IMR-90 (cell line): ENCODE measurements around the gene TMTC1. TPM values are rescaled to one million over a fixed set of nuclear protein-coding genes. Genes with fewer than 3 reads are reported as not detected.

Experiments used
- ATAC-seq: fragments of 200-7000 bp; cut with Tn5 transposase; 2 replicates; pipeline ENCODE4 v1.9.1; 2020; ENCODE audit warnings: low read depth, mild to moderate bottlenecking, moderate library complexity
- BruUV-seq: library from RNA; stranded (reverse); fragments of 400-500 nt; replicated peaks from 2 replicates; lab custom pipeline; 2021; lab: Mats Ljungman, UMichigan
- CTCF ChIA-PET: fragments of 300-600 bp; formaldehyde crosslinking; extraction: SDS; loops from one replicate; lab custom pipeline; 2021; ENCODE audit warnings: antibody characterized with exemption; lab: Yijun Ruan, JAX
- POLR2A ChIA-PET: fragments of 300-600 bp; sonication (Branson Sonifier 250); formaldehyde crosslinking; loops from one replicate; lab custom pipeline; 2022; ENCODE audit warnings: antibody characterized with exemption; ENCODE audit not compliant: unreplicated experiment; lab: Charles Lee
- DNase-seq: peaks from one replicate; pipeline ENCODE4 v3.0.0; 2013
- H2AFZ ChIP-seq: replicated peaks from 2 replicates; pipeline ENCODE3; 2013; ENCODE audit warnings: low read length, mild to moderate bottlenecking; ENCODE audit not compliant: poor library complexity
- H2AK5ac ChIP-seq: 2 replicates; pipeline ENCODE4 v1.6.1; 2013; ENCODE audit warnings: low read depth, low read length, inconsistent platforms
- H2AK9ac ChIP-seq: replicated peaks from 2 replicates; pipeline ENCODE3; 2013; ENCODE audit warnings: mild to moderate bottlenecking, low read depth, low read length, moderate library complexity; ENCODE audit not compliant: poor library complexity
- H2BK120ac ChIP-seq: 2 replicates; pipeline ENCODE4 v1.6.1; 2013; ENCODE audit warnings: low read depth, low read length, inconsistent platforms
- H2BK15ac ChIP-seq: 3 replicates; pipeline ENCODE4 v1.6.1; 2013; ENCODE audit warnings: low read depth, low read length, inconsistent platforms
- H2BK20ac ChIP-seq: 2 replicates; pipeline ENCODE4 v1.6.1; 2013; ENCODE audit warnings: low read depth, mild to moderate bottlenecking, inconsistent platforms, low read length, moderate library complexity
- H2BK5ac ChIP-seq: 2 replicates; pipeline ENCODE4 v1.6.1; 2013; ENCODE audit warnings: mild to moderate bottlenecking, low read depth, low read length, inconsistent platforms; ENCODE audit not compliant: poor library complexity, severe bottlenecking
- H3K14ac ChIP-seq: replicated peaks from 2 replicates; pipeline ENCODE4 v1.6.1; 2013; ENCODE audit warnings: low read depth, low read length, inconsistent platforms
- H3K18ac ChIP-seq: 2 replicates; pipeline ENCODE4 v1.6.1; 2013; ENCODE audit warnings: low read depth, low read length, control low read depth
- H3K23ac ChIP-seq: 2 replicates; pipeline ENCODE4 v1.6.1; 2013; ENCODE audit warnings: low read depth, low read length, inconsistent platforms
- H3K27ac ChIP-seq: 2 replicates; pipeline ENCODE4 v1.5.1; 2013; ENCODE audit warnings: mild to moderate bottlenecking, control low read depth, low read length; ENCODE audit not compliant: insufficient read depth
- H3K27me3 ChIP-seq: 2 replicates; pipeline ENCODE4 v1.6.1; 2013; ENCODE audit warnings: low read length; ENCODE audit not compliant: control insufficient read depth, insufficient read depth
- H3K36me3 ChIP-seq: 2 replicates; pipeline ENCODE4 v1.6.1; 2013; ENCODE audit warnings: low read length, mixed read lengths; ENCODE audit not compliant: control insufficient read depth, insufficient read depth
- H3K4ac ChIP-seq: 2 replicates; pipeline ENCODE4 v1.6.1; 2013; ENCODE audit warnings: low read depth, low read length, inconsistent platforms
- H3K4me1 ChIP-seq: 2 replicates; pipeline ENCODE4 v1.6.1; 2013; ENCODE audit warnings: low read length, mixed read lengths; ENCODE audit not compliant: control insufficient read depth, insufficient read depth
- H3K4me2 ChIP-seq: 2 replicates; pipeline ENCODE4 v1.6.1; 2013; ENCODE audit warnings: low read depth, mild to moderate bottlenecking, control low read depth, low read length, moderate library complexity
- H3K4me3 ChIP-seq: 2 replicates; pipeline ENCODE4 v1.5.1; 2013; ENCODE audit warnings: low read depth, mild to moderate bottlenecking, control low read depth, low read length, moderate library complexity; ENCODE audit not compliant: insufficient read depth
- H3K56ac ChIP-seq: 2 replicates; pipeline ENCODE4 v1.6.1; 2013; ENCODE audit warnings: low read length, inconsistent platforms; ENCODE audit not compliant: insufficient read depth; ENCODE audit errors: extremely low read depth
- H3K79me1 ChIP-seq, 2 experiments: 2 replicates each; pipeline ENCODE4 v1.6.1; 2013; ENCODE audit warnings: low read length in 2 of 2, inconsistent platforms in 1 of 2, low read depth in 1 of 2
- H3K9ac ChIP-seq: 2 replicates; pipeline ENCODE4 v1.6.1; 2013; ENCODE audit warnings: low read depth, low read length, control low read depth
- H3K9me1 ChIP-seq: 2 replicates; pipeline ENCODE4 v1.6.1; 2013; ENCODE audit warnings: low read length, inconsistent platforms; ENCODE audit not compliant: insufficient read depth
- H3K9me3 ChIP-seq: 2 replicates; pipeline ENCODE4 v1.6.1; 2013; ENCODE audit warnings: low read length; ENCODE audit not compliant: control insufficient read depth, insufficient read depth
- H4K20me1 ChIP-seq: 2 replicates; pipeline ENCODE4 v1.6.1; 2013; ENCODE audit warnings: low read length, inconsistent platforms; ENCODE audit not compliant: insufficient read depth
- H4K5ac ChIP-seq: 2 replicates; pipeline ENCODE4 v1.6.1; 2013; ENCODE audit warnings: mild to moderate bottlenecking, low read depth, low read length, control low read depth
- H4K8ac ChIP-seq, 2 experiments: 2 replicates each; pipeline ENCODE4 v1.6.1; 2013; ENCODE audit warnings: low read depth in 2 of 2, low read length in 2 of 2, control low read depth in 1 of 2, inconsistent platforms in 1 of 2
- H4K91ac ChIP-seq: 2 replicates; pipeline ENCODE4 v1.6.1; 2013; ENCODE audit warnings: low read depth, low read length, inconsistent platforms; ENCODE audit not compliant: insufficient read depth
- BHLHE40 ChIP-seq: fragments of 150-350 bp; IDR thresholded peaks from 2 replicates; pipeline ENCODE4 v1.6.1; 2016; ENCODE audit warnings: mild to moderate bottlenecking, low read depth, low read length
- CEBPB ChIP-seq: IDR thresholded peaks from 2 replicates; pipeline ENCODE4 v1.6.1; 2012; ENCODE audit warnings: low read depth, low read length, improper control_type of control experiment
- CHD1 ChIP-seq: IDR thresholded peaks from 2 replicates; pipeline ENCODE4 v1.6.1; 2012; ENCODE audit warnings: low read depth, low read length, improper control_type of control experiment
- FOS ChIP-seq: fragments of 150-350 bp; IDR thresholded peaks from 2 replicates; pipeline ENCODE4 v1.6.1; 2016; ENCODE audit warnings: low read depth, low read length
- MAFK ChIP-seq: IDR thresholded peaks from 2 replicates; pipeline ENCODE4 v1.6.1; 2012; ENCODE audit warnings: low read depth, low read length, improper control_type of control experiment
- MAZ ChIP-seq: IDR thresholded peaks from 2 replicates; pipeline ENCODE4 v1.6.1; 2012; ENCODE audit warnings: low read depth, mild to moderate bottlenecking, low read length, improper control_type of control experiment, moderate library complexity, borderline replicate concordance
- MXI1 ChIP-seq: IDR thresholded peaks from 2 replicates; pipeline ENCODE4 v1.6.1; 2012; ENCODE audit warnings: low read depth, mild to moderate bottlenecking, low read length, moderate library complexity, borderline replicate concordance
- NFE2L2 ChIP-seq: fragments of 150-350 bp; IDR thresholded peaks from 2 replicates; pipeline ENCODE4 v1.6.1; 2016; ENCODE audit warnings: low read depth, mild to moderate bottlenecking, low read length
- POLR2A ChIP-seq: IDR thresholded peaks from 2 replicates; pipeline ENCODE4 v1.6.1; 2012; ENCODE audit warnings: mild to moderate bottlenecking, low read depth, low read length
- RAD21 ChIP-seq: IDR thresholded peaks from 2 replicates; pipeline ENCODE4 v1.6.1; 2012; ENCODE audit warnings: low read length, improper control_type of control experiment
- RCOR1 ChIP-seq: IDR thresholded peaks from 2 replicates; pipeline ENCODE4 v1.6.1; 2012; ENCODE audit warnings: mild to moderate bottlenecking, low read length, improper control_type of control experiment; ENCODE audit not compliant: insufficient replicate concordance
- RFX5 ChIP-seq: IDR thresholded peaks from 2 replicates; pipeline ENCODE4 v1.8.0; 2012; ENCODE audit warnings: low read depth, mild to moderate bottlenecking, low read length, moderate library complexity
- SMC3 ChIP-seq: fragments of 150-350 bp; IDR thresholded peaks from 2 replicates; pipeline ENCODE4 v1.6.1; 2016; ENCODE audit warnings: low read depth, mild to moderate bottlenecking, antibody characterized with exemption, low read length, moderate library complexity
- WGBS, 2 experiments: methylation state at CpG; one replicate each; pipeline versions ENCODE4 v1.1.5 to v1.1.7; 2013; ENCODE audit warnings: missing lambda C conversion rate in 2 of 2; ENCODE audit not compliant: insufficient read length in 1 of 2; ENCODE audit errors: extremely low coverage in 2 of 2; 5-methylcytosine and 5-hydroxymethylcytosine counted together
- dilution Hi-C: fragments of 300-500 bp; cut with HindIII; formaldehyde crosslinking; loops from one replicate; pipeline ENCODE4 v1.14.3; 2018; ENCODE audit warnings: low sequenced_read_pairs; ENCODE audit not compliant: unreplicated experiment
- in situ Hi-C: fragments of 300-500 bp; cut with MboI; formaldehyde crosslinking; loops from 3 replicates; pipeline ENCODE4 v1.14.3; 2019; ENCODE audit warnings: low sequenced_read_pairs, inconsistent platforms, mixed read lengths
- intact Hi-C: fragments of 100-400 bp; cut with micrococcal nuclease; formaldehyde crosslinking; loops from 2 replicates; pipeline ENCODE4 v1.10.0; 2022
- polyA plus RNA-seq, 3 experiments: library from polyadenylated mRNA; depleted of rRNA; stranded (reverse); fragments of >200 nt; gene quantifications; 2 replicates each; pipeline ENCODE4 v1.2.3, GENCODE V29; 2012; ENCODE audit warnings: low replicate concordance in 1 of 3
- total RNA-seq: library from RNA; depleted of rRNA; stranded (reverse); fragments of >200 nt; gene quantifications from 2 replicates; pipeline ENCODE4 v1.2.3, GENCODE V29; 2012
- TF ChIP-seq, protein P1 (sequence below): fragments of 150-350 bp; IDR thresholded peaks from 2 replicates; pipeline ENCODE4 v1.6.1; 2017; ENCODE audit warnings: mild to moderate bottlenecking, antibody characterized with exemption, low read length, low read depth
- TF ChIP-seq, protein P2 (sequence below): conservative IDR thresholded peaks from 2 replicates; pipeline ENCODE4 v1.5.1; 2012; ENCODE audit warnings: mild to moderate bottlenecking, low read depth, low read length, improper control_type of control experiment
- TF ChIP-seq, protein P3 (sequence below): fragments of 150-350 bp; IDR thresholded peaks from 2 replicates; pipeline ENCODE4 v1.6.1; 2016; ENCODE audit warnings: low read depth, mild to moderate bottlenecking, low read length, moderate library complexity, borderline replicate concordance

TMTC1 gene
- total and polyA plus RNA-seq, 2 of the 4 experiments (the other 2 are of a cell fraction), result 12.5 to 36.4 TPM

GRCh38 chr12:29711381-29711780, 72.4 kb downstream of the TMTC1 start:
- no peak overlapping the region for H3K27ac ChIP-seq
- H3K79me1 ChIP-seq, result peaks cover 6 to 20% of the 10 kb centered on the region in 2 experiments; a peak in 3 of 4 replicates
- H2BK5ac ChIP-seq, result no peak overlapping the region
- H3K4me3 ChIP-seq, result no peak overlapping the region
- H2BK20ac ChIP-seq, result no peak overlapping the region; the same call in 1 of the 2 replicates
- H3K36me3 ChIP-seq, result peaks cover 7% of the 10 kb centered on the region; the same call in 1 of the 2 replicates
- ChIA-PET CTCF (no interaction called here), POLR2A (no interaction called here)
- H3K14ac ChIP-seq, result no peak overlapping the region
- no peak overlapping the region for H3K9ac ChIP-seq
- in situ Hi-C loops, result no loop called here
- no peak overlapping the region for H3K18ac ChIP-seq
- H3K56ac ChIP-seq, result no peak overlapping the region
- no peak for ATAC-seq
- H3K9me1 ChIP-seq, result peaks cover 13% of the 10 kb centered on the region
- no peak for DNase-seq
- no peak overlapping the region for H4K5ac ChIP-seq
- H2AFZ ChIP-seq, result no peak overlapping the region
- H4K8ac ChIP-seq, result no peak overlapping the region
- peaks cover 5% of the 10 kb centered on the region for H3K4me1 ChIP-seq
- H3K23ac ChIP-seq, result no peak overlapping the region
- TF ChIP-seq SMC3, result no peak
- TF ChIP-seq RCOR1, result no peak
- TF ChIP-seq MAZ, result no peak
- TF ChIP-seq CHD1, result no peak
- TF ChIP-seq, protein P1, sequence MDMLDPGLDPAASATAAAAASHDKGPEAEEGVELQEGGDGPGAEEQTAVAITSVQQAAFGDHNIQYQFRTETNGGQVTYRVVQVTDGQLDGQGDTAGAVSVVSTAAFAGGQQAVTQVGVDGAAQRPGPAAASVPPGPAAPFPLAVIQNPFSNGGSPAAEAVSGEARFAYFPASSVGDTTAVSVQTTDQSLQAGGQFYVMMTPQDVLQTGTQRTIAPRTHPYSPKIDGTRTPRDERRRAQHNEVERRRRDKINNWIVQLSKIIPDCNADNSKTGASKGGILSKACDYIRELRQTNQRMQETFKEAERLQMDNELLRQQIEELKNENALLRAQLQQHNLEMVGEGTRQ, result no peak
- TF ChIP-seq NFE2L2, result no peak
- TF ChIP-seq, protein P2, sequence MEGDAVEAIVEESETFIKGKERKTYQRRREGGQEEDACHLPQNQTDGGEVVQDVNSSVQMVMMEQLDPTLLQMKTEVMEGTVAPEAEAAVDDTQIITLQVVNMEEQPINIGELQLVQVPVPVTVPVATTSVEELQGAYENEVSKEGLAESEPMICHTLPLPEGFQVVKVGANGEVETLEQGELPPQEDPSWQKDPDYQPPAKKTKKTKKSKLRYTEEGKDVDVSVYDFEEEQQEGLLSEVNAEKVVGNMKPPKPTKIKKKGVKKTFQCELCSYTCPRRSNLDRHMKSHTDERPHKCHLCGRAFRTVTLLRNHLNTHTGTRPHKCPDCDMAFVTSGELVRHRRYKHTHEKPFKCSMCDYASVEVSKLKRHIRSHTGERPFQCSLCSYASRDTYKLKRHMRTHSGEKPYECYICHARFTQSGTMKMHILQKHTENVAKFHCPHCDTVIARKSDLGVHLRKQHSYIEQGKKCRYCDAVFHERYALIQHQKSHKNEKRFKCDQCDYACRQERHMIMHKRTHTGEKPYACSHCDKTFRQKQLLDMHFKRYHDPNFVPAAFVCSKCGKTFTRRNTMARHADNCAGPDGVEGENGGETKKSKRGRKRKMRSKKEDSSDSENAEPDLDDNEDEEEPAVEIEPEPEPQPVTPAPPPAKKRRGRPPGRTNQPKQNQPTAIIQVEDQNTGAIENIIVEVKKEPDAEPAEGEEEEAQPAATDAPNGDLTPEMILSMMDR, result no peak
- TF ChIP-seq BHLHE40, result no peak
- no peak for TF ChIP-seq FOS
- no peak for TF ChIP-seq RAD21
- no peak for TF ChIP-seq POLR2A
- TF ChIP-seq MXI1, result no peak
- no peak for TF ChIP-seq MAFK
- TF ChIP-seq CEBPB, result no peak
- TF ChIP-seq, protein P3, sequence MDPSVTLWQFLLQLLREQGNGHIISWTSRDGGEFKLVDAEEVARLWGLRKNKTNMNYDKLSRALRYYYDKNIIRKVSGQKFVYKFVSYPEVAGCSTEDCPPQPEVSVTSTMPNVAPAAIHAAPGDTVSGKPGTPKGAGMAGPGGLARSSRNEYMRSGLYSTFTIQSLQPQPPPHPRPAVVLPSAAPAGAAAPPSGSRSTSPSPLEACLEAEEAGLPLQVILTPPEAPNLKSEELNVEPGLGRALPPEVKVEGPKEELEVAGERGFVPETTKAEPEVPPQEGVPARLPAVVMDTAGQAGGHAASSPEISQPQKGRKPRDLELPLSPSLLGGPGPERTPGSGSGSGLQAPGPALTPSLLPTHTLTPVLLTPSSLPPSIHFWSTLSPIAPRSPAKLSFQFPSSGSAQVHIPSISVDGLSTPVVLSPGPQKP, result no peak
- no peak for TF ChIP-seq RFX5
- H4K91ac ChIP-seq, result no peak overlapping the region
- H2AK9ac ChIP-seq, result no peak overlapping the region
- TSS peak; percentile 4 for BruUV-seq
- WGBS, 2 experiments, result no CpG with 5 or more reads among the region's 2 CpGs
- H2AK5ac ChIP-seq, result no peak overlapping the region
- dilution Hi-C loops, result no loop called here
- H3K27me3 ChIP-seq, result no peaks in the 10 kb centered on the region
- H3K4ac ChIP-seq, result no peak overlapping the region
- H2BK15ac ChIP-seq, result no peak overlapping the region
- H3K9me3 ChIP-seq, result no peaks in the 10 kb centered on the region
- H4K20me1 ChIP-seq, result no peaks in the 10 kb centered on the region; the same call in 1 of the 2 replicates
- peak overlapping the region; percentile 12; the same call in 1 of the 2 replicates for H2BK120ac ChIP-seq
- H3K4me2 ChIP-seq, result no peak overlapping the region
- intact Hi-C loops, result no loop called here
